Measurements from ENCODE around the gene CLASP1. TPM values are rescaled to one million over a fixed set of nuclear protein-coding genes. Genes with fewer than 3 reads are reported as not detected.
"Not testable (repeated sequence)": the region's sequence is repeated elsewhere in the genome, so short reads cannot be mapped to it uniquely, and the experiment has no call there.

The CLASP1 gene
- polyA plus RNA-seq, 4 donors, result 38.8 to 49.2 (median 43.4) TPM

DNA sequence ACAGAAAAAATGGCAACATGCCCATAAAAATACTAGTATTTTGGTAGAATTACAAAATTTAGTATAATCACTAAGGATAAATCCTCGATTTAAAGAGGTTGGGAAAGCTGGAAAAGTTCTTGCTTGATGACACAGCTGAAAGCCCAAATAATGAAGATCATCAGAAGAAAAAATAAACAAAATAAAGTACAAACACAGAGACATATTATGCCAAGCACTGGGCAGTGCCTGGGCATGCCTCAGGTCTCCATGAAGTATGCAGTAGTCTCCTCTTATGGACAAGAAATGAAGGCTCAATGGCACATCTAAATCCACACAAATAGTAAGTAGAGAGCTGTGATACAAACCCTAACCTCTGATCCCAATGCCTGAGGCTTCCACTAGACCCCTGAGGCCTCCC is 60.9 kb downstream of the CLASP1 start:
- DNase-seq (ENCODE audit: low read depth in 4 of 4, low spot score in 2 of 4), result no peak

DNA sequence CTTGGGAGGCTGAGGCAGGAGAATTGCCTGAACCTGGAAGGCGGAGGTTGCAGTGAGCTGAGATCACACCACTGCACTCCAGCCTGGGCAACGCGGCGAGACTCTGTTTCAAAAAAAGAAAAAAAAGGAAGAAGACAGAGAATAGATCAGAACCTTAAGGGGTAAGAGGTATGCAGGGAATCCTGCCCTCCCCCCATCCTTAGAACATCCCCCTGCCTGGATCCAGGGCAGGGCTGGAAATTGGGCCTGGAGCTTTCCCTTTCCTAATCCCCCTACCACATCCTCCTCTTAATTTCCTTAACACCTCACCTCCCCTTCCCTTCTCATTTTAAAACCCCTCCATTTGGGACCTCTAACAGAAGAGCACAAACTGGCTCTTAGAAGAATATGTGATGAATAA is 62.1 kb downstream of the CLASP1 start:
- no peak for DNase-seq (ENCODE audit: low read depth in 4 of 4, low spot score in 2 of 4)

DNA sequence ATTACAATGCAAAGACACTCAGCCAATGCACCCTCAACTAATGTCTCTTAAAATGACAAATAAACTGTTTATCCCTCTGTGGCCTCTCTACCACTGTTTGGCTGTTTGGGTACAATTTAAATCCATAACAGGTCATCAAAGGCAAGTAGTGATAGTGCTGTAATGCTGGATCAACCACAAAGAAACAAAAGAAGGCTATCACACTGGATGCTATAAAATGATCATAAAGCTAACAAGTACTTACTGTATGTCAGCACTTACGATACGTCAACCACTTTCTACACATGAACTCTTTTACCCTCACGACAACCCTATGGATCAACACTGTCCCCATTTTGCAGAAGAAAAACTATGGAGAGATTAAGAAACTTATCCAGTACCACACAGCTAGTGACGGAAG is 64.5 kb downstream of the CLASP1 start:
- DNase-seq (ENCODE audit: low read depth in 4 of 4, low spot score in 2 of 4), result no peak

DNA sequence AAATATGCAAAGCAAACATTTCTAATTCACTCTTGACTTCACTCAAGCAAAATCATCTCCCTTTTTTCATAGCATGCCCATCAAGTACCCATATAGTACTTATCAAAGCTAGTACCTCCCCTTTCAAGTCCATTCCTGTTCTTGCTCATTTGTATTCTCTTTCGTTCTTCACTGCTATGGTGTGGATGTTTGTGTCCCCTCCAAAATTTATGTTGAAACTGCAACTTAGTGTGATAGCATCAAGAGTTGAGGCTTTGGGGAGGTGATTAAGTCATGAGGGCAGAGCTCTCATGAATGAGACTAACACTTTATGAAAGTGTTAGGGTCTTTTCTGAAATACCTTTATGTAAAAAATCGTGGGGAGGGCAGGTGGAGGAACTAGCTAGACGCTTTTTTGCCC is 65.7 kb downstream of the CLASP1 start:
- DNase-seq (ENCODE audit: low read depth in 4 of 4, low spot score in 2 of 4), result no peak

DNA sequence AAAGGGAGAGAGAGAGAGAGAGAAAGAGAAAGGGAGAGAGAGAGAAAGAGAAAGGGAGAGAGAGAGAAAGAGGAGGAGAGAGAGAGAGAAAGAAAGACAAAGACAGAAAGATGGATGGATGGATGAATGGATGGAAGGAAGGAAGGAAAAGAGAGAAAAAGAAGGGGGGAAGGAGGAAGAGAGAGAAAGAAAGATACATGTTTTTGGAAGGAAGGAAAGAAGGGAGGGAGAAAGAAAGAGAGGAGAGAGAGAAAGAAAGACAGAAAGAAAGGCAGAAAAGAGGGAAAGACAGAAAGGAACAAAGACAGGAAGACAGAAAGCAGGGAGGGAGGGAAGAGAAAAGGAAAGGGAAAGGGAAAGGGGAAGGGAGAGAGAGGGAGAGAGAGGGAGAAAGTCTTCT is 67.0 kb downstream of the CLASP1 start:
- DNase-seq (ENCODE audit: low read depth in 4 of 4, low spot score in 2 of 4), result no peak

DNA sequence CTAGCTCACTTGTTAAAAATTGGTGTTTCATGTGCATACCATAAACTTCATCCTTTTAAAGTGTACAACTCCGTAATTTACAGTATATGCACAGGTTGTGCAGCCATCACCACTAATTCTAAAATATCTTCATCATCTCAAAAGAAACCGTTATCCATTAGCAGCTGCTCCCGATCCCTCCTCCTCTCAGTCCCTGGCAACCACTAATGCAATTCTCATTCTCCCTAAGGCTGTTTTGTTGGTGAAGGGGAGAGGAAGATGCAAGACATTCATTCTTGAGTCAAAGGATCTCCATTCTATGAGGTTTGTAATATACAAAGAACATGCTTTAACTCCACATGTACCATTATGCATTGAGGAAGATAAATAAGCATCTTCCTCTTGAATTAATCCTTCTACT is 70.0 kb downstream of the CLASP1 start:
- no peak for DNase-seq (ENCODE audit: low read depth in 4 of 4, low spot score in 2 of 4)

DNA sequence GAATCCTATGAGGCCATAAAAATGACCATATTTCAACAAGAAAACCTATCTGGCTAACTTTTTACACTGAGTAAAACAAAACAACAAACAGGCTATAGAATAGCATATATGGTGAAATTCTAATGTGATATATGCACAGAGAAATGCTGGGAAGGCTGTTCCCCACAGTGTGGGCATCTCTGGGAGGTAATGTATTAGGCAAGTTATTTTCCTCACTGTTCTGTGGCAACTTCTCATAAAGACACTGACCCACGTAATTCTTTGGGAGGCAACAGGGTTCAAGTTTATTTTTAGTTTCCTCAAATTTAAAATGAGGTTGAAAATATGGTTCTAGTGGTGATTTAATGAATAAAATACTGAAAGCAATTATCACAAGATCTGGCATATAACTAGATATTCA is 71.9 kb downstream of the CLASP1 start:
- DNase-seq (ENCODE audit: low read depth in 4 of 4, low spot score in 2 of 4), result no peak

DNA sequence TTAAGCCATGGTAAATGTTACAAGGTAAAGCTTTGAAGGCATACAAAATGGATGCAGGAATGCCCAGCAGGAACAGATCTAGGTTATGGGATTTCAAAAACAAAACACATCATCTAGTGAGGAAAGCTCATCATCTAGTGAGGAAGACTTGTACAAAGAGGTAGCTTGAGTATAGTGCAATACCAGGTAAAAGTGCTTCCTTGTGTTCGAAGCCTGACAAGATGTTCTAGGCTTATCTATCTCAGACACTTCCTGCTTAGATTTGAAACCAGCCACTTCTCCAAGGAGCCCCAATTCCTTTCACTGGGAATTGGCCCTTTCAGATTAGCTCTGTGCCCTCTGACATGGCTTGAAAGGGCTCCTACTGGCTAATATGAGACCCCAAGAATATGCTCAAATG is 73.0 kb downstream of the CLASP1 start:
- no peak for DNase-seq (ENCODE audit: low read depth in 4 of 4, low spot score in 2 of 4)

DNA sequence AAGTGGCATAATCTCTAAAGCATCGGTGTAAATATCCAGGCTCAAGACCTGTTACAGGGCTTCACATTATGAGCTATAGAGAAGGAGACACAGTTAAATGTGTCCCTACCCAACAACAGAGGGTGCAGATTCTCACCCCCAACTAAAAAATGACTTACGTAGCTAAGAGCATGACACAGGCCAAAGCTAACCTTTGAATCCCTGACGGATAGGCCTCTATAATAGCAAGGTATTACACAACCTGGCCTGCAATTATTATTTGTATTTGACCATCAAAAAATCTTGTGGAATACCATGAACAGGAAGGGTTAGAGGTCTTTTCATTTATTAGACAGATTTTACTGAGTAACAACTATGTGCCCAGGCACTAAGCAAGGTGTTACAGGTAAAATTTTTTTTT is 73.5 kb downstream of the CLASP1 start:
- no peak for DNase-seq (ENCODE audit: low read depth in 4 of 4, low spot score in 2 of 4)

DNA sequence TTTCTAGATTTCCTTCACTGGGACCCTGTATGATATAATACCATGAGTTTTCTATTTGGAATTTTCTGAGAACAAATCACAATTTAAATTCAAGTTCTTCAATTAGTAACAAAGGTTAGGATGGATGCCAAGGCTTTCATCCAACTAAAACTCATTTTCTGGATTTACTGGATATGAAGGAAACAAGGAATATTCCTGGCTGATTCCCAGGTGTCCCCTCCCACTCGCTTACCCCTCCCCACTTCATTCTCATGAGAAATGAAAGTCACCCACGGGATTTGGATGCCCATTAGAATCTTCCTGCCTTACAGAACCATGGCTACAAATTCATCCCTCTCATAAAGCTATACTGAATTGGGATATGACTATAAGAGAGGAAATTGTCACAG is 78.6 kb downstream of the CLASP1 start:
- DNase-seq (ENCODE audit: low read depth in 4 of 4, low spot score in 2 of 4), result no peak

DNA sequence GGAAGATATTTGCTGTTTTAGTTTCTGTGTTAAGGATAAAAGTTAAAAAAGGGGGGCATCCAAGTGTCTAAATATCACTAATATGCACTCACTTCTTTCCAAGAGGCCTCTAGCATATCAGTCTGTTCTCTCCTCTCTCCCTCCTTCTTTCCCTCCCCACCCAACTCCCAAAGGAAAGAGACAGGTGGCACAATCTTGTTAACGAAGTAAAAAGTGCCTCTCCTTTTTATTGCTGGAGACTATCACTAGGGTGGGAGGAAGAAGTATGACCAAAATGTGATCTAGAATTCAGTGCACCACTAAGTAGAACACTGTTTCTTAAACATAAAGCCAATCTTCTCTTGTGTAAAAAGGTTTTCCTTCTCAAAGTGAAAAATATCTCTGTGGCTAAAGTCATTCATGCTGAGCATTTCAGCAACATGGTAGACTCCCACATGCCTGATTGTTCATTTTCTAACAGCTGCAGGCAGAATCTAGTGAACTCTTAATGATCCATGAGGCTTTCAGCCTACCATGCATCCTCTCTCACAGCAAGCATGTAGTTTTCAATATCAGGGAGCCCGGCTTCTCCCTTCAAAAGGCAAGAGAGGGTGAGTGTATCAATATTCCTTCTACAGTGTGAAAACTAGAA is 79.1 kb downstream of the CLASP1 start:
- no peak for DNase-seq (ENCODE audit: low read depth in 4 of 4, low spot score in 2 of 4)

DNA sequence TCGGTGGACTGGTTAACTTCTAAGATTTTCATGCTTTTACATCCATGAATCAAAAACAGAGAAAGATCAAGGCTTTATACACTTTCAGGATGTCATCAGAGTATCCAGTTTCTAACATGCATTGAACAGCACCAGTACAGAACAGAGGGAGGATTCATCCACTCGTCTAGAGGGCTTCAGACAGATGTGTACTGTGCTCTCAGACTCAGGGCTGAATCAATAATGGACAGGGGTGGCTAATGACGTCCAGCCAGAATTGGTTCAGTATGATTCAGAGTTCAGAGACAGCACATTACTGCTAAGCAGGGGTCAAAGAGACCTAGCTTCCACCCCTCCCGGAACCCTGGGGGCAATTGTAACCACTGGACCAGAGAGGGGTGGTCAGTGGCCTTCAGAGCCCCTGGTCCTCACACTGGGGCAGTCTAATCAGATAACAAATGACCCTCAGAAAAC is 81.3 kb downstream of the CLASP1 start:
- DNase-seq (ENCODE audit: low read depth in 4 of 4, low spot score in 2 of 4), result no peak

DNA sequence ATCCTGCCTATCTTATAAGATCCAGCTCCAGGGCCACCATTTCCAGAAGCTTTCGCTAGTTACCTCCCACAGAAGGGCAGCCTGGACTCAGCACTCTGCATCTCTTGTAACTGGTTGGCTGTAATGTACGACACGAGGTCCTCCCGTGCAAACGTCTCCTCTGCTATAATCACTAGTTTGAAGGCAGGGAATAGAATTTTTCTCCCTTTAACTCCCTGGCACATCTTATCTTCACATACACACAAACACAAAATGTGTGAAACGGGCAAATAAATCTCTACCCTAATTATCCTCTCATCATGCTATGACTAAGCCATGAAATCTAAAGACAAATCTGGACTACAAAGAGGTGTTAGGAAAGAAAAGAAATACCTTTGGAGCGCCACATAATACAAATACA is 81.8 kb downstream of the CLASP1 start:
- DNase-seq (ENCODE audit: low read depth in 4 of 4, low spot score in 2 of 4), result no peak

DNA sequence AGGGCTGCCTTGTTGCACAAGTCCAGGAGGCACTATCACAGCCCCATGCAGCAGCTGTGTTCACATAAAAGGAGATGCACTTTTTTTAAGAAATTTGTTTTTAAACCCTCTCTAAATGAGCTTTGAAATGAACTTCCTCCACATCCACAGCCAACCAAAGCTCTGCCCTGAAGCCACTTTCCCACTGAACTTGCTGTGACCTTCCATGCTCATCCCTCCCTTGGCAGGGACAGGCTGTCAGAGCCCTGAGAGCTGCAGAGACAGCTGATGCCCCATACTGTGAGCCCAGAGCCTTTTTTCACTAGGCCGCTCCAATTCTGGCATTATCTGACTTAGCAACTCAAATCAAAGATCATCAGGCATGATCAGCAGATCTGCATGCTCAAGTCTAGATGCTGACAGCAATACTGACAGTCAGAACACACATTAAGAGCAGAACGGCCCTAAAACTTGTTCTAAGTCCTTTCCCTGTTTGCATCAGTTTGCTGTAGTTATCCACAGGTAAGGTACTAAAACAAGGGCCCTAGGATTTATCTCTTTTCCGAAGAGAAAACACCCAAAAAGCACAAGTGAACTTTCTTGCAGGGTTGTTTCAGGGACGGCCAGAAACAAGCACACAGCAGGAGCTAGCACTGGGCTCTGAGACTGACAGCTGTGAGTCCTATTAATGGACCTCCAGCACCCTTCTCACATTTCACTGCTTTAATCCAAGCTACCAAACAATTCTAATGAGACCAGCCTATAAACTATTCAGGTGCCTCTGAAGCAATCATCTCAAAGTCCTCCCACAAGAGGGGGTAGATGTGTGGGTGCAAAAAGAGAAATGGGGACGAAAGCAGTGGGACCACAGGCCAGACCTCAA is 83.6 kb downstream of the CLASP1 start:
- DNase-seq (ENCODE audit: low read depth in 4 of 4, low spot score in 2 of 4), result no peak

DNA sequence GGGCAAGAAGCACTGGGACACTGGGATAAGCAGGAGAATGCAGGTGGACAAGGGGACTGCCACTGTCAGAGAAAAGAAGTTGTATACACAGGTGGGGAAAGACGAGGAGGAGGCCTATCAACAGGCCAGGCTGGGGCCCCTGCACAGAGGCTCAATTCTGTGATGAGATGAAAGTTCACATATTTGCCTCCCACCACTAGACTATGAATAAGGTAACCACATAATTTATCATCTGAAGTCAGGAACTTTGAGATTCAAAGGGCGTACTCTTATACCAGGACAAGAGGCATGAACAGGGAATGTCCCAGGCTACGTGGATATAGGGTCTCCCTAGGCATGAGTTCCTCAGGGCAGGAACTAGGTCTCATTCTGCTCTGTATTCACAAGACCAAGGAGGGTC is 84.4 kb downstream of the CLASP1 start:
- no peak for DNase-seq (ENCODE audit: low read depth in 4 of 4, low spot score in 2 of 4)

DNA sequence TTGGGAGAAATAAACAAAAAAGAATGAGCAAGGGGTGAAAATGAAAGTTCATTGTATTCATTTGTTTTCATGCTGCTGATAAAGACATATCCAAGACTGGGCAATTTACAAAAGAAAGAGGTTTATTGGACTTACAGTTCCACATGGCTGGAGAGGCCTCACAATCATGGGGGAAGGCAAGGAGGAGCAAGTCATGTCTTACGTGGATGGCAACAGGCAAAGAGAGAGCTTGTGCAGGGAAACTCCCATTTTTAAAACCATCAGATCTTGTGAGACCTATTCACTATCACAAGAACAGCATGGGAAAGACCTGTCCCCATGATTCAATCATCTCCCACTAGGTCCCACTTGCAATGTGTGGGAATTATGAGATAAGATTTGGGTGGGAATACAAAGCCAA is 85.5 kb downstream of the CLASP1 start:
- DNase-seq (ENCODE audit: low read depth in 4 of 4, low spot score in 2 of 4), result not testable (repeated sequence)

DNA sequence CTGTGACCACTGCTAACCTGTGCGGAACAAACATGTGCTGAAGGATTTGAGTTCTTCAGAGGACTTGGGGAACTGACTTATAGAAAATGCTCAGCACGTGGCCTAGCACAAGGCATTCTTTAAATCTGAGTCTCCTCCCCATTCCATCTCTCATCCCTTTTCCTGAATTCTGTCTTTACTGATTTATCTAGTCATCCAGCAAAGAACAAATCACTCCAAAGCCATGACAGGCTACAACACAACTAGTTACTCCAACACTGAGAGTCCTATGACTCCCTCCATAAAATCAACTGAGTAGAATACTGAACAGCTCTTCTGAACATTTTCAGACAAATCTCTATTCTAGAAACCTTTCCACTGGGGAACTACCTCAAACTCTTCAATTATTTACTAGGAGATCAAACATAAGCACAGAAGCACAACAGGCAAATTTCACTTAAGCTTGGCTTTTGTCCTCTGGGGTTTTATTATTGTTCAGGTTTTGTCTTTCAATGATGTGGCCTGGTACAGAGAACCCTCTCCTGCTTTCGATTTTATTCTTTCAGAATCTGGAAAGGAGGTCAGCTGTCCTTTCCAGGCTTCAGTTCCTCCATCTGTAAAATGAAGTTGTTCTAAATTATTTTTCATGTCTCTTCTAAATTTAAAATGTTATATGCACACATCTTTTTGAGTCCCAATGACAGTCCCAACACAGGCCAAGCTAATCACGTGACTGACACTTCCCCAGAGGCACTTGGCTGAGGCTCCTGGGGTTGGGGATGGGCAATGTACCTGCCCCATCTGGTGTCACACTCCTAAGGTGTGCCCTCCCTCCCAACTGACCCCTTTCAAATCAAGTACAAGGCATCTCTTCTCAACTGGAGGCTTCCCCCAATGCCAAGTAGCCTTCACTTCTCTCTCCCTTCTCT is 86.7 kb downstream of the CLASP1 start:
- no peak for DNase-seq (ENCODE audit: low read depth in 4 of 4, low spot score in 2 of 4)

DNA sequence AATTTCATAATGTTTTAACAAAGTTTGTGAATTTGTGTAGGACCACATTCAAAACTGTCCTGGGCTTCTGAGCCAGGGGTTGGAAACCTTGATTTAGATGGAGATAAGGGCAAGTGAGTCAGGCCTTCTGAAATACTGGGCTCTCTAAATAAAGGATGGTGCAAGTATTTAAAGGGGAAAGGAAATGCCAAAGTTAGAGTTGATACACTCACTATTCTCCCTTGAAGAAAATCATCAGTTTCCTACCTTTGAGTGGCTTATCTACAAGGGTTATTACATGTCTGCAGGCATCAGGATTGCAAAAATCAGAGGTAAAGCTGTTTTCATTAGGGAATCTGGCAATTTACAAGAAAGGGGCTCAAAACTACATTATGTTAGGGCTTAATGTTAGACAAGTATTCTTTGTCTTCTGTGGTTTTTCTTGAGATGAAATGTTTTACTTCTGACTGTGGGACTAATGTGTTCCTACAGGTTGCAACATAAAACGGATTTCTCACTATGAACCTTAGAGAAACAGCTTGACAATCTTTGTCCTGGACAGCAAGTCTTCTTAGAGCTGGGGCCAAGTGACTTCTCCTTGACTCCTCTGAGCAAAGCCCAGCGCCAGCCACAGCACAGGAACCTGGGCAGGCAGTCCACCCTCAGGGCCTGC is 87.5 kb downstream of the CLASP1 start:
- DNase-seq (ENCODE audit: low read depth in 4 of 4, low spot score in 2 of 4), result no peak

DNA sequence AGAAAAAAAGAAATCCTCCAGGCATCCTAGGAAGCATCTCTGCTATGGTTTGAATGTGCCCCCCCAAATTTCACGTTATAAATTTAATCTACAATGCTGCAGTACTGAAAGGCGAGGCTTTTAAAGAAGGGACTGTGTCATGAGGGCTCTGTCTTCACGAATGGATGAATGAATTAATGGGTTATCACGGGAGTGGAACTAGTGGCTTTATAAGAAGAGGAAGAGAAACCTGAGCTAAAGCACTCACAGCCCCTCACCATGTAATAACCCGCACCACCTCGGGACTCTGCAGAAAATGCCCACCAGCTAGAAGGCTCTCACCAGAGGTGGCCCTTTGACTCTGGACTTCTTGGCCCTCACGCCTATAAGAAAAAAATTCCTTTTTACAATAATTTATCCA is 90.9 kb downstream of the CLASP1 start:
- no peak for DNase-seq (ENCODE audit: low read depth in 4 of 4, low spot score in 2 of 4)

DNA sequence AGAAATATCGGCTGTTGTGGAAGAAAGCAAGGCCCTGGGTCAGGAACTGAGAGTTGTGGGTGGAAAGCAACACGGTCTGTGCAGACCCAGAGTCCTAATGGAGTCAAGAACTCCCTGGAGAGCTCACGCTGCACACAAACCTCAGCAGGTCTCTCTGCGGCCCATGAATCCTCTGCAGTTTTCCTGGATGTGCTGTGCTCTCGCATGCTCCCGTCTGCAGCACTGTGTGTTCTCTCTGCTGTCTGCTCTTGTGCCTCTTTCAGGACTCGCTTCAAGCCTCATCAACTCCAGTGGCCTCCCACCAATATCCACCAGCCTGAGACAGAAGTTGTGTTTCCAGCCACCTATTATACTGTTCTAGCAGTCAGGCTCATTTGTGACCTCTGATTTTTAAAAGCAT is 94.3 kb downstream of the CLASP1 start:
- DNase-seq (ENCODE audit: low read depth in 4 of 4, low spot score in 2 of 4), result no peak
